K562 (cell line): ENCODE measurements around the gene ZNF785. TPM values are rescaled to one million over a fixed set of nuclear protein-coding genes. Genes with fewer than 3 reads are reported as not detected.

Experiments
- ATAC-seq: fragments of 200-7000 bp; cut with Tn5 transposase; 3 replicates; pipeline ENCODE4 v1.9.1; 2020; ENCODE audit warnings: moderate library complexity
- BruUV-seq: library from RNA; stranded (reverse); fragments of 400-500 nt; replicated peaks from 2 replicates; lab custom pipeline; 2021; lab: Mats Ljungman, UMichigan
- CTCF ChIA-PET: fragments of 300-600 bp; formaldehyde crosslinking; extraction: SDS; loops from one replicate; lab custom pipeline; 2021; ENCODE audit warnings: low intra/inter-chr PET ratio; lab: Yijun Ruan, JAX
- POLR2A ChIA-PET: fragments of 300-600, 350-650 bp; sonication (Branson Sonifier 250); formaldehyde crosslinking; extraction: SDS; loops from one replicate; lab custom pipeline; 2021; ENCODE audit warnings: antibody characterized with exemption, inconsistent platforms; lab: Yijun Ruan, JAX
- DNase-seq, 4 experiments: peaks; one replicate each; pipeline versions ENCODE4 v3.0.0 to v3.0.0-alpha.2; 2011 to 2018; ENCODE audit warnings: low spot score in 3 of 4, mixed read lengths in 3 of 4; ENCODE audit errors: extremely low read depth in 1 of 4
- FAIRE-seq: peaks from 2 replicates; lab custom pipeline; 2011; peaks lifted over from hg19 to GRCh38; lab: Jason Lieb, UNC
- H2AFZ ChIP-seq: 2 replicates; pipeline ENCODE4 v1.6.0; 2011; ENCODE audit warnings: low read depth, low read length, control low read depth, inconsistent platforms
- H3K27ac ChIP-seq: fragments of 200-600 bp; 3 replicates; pipeline ENCODE4 v1.8.0; 2011; ENCODE audit warnings: low read depth, mild to moderate bottlenecking, control low read depth, inconsistent platforms, low read length, moderate library complexity, mixed read lengths; ENCODE audit errors: extremely low read depth
- H3K27me3 ChIP-seq, 2 experiments: fragments of 300-600 bp in 1 of 2; 2 replicates in 1 of 2; 3 replicates in 1 of 2; pipeline versions ENCODE4 v1.6.0 to v1.8.0; 2011; ENCODE audit warnings: inconsistent platforms in 2 of 2, low read length in 2 of 2, mild to moderate bottlenecking in 1 of 2, mixed read lengths in 1 of 2, moderate library complexity in 1 of 2; ENCODE audit not compliant: control insufficient read depth in 2 of 2, insufficient read depth in 2 of 2
- H3K36me3 ChIP-seq: fragments of 300-600 bp; 3 replicates; pipeline ENCODE4 v1.8.0; 2011; ENCODE audit warnings: mild to moderate bottlenecking, low read length, inconsistent platforms; ENCODE audit not compliant: control insufficient read depth, insufficient read depth
- H3K4me1 ChIP-seq, 2 experiments: fragments of 200-600 bp in 1 of 2; replicated peaks in 1 of 2; 2 replicates in 1 of 2; 3 replicates in 1 of 2; pipeline versions ENCODE4 v1.5.1 to v1.8.0; 2011; ENCODE audit warnings: inconsistent platforms in 2 of 2, low read length in 2 of 2, mild to moderate bottlenecking in 1 of 2, mixed read lengths in 1 of 2, moderate library complexity in 1 of 2; ENCODE audit not compliant: control insufficient read depth in 2 of 2, insufficient read depth in 2 of 2
- H3K4me2 ChIP-seq: 2 replicates; pipeline ENCODE4 v1.6.1; 2011; ENCODE audit warnings: low read length, control low read depth, inconsistent platforms, mixed read lengths; ENCODE audit not compliant: insufficient read depth
- H3K4me3 ChIP-seq: fragments of 200-600 bp; sonication (generic), shearing (Covaris generic); 2 replicates; pipeline ENCODE4 v1.5.1; 2016; ENCODE audit warnings: control low read depth, inconsistent platforms
- H3K79me2 ChIP-seq: fragments of 200-600 bp; 3 replicates; pipeline ENCODE4 v1.8.0; 2011; ENCODE audit warnings: low read length, inconsistent platforms; ENCODE audit not compliant: control insufficient read depth, insufficient read depth
- H3K9ac ChIP-seq, 2 experiments: 2 replicates each; pipeline versions ENCODE4 v1.6.0 to v1.6.1; 2011; ENCODE audit warnings: low read depth in 2 of 2, low read length in 2 of 2, control low read depth in 1 of 2, inconsistent platforms in 1 of 2, mild to moderate bottlenecking in 1 of 2, mixed read lengths in 1 of 2; ENCODE audit not compliant: insufficient read depth in 1 of 2
- H3K9me1 ChIP-seq: one replicate; pipeline ENCODE4 v1.6.0; 2011; ENCODE audit warnings: inconsistent platforms, mild to moderate bottlenecking, low read length, moderate library complexity; ENCODE audit not compliant: control insufficient read depth, insufficient read depth
- H3K9me3 ChIP-seq: replicated peaks from 2 replicates; pipeline ENCODE4 v1.5.1; 2011; ENCODE audit warnings: low read depth, low read length, inconsistent platforms; ENCODE audit not compliant: control insufficient read depth, insufficient read depth
- H4K20me1 ChIP-seq: replicated peaks from 2 replicates; pipeline ENCODE4 v1.6.1; 2011; ENCODE audit warnings: low read length, inconsistent platforms, mixed read lengths; ENCODE audit not compliant: control insufficient read depth, insufficient read depth
- ARID2 ChIP-seq: fragments of 450-650 bp; IDR thresholded peaks from 2 replicates; pipeline ENCODE4 v1.6.1; 2017; ENCODE audit warnings: antibody characterized with exemption, mild to moderate bottlenecking
- HINFP ChIP-seq: fragments of 450-650 bp; conservative IDR thresholded peaks from 2 replicates; pipeline ENCODE4 v1.6.1; 2016; ENCODE audit warnings: missing genetic modification characterization, low read depth, mild to moderate bottlenecking, control low read depth, missing compliant biosample characterization
- HMG20B ChIP-seq: fragments of 250-450 bp; sonication (Bioruptor Pico); IDR thresholded peaks from 2 replicates; pipeline ENCODE4 v1.5.0; 2021; ENCODE audit warnings: mild to moderate bottlenecking
- MBD2 ChIP-seq: sonication (generic); IDR thresholded peaks from 2 replicates; pipeline ENCODE4 v1.6.1; 2016; ENCODE audit warnings: low read depth, borderline replicate concordance
- MED1 ChIP-seq: sonication (generic); formaldehyde crosslinking; IDR thresholded peaks from 2 replicates; pipeline ENCODE4 v1.8.1; 2023; ENCODE audit warnings: missing genetic modification reagents, borderline replicate concordance
- PTRF ChIP-seq: fragments of 450-650 bp; IDR thresholded peaks from 2 replicates; pipeline ENCODE4 v1.6.1; 2016; ENCODE audit warnings: mild to moderate bottlenecking, missing genetic modification characterization, missing compliant biosample characterization
- SRF ChIP-seq, 2 experiments: fragments of 250-450, 450-650 bp in 1 of 2; sonication (Bioruptor Pico) in 1 of 2; sonication (generic) in 1 of 2; formaldehyde crosslinking; IDR thresholded peaks; 2 replicates each; pipeline versions ENCODE4 v1.5.0 to v1.5.1; 2020 to 2022; ENCODE audit warnings: mild to moderate bottlenecking in 1 of 2, missing genetic modification reagents in 1 of 2
- TAF9B ChIP-seq: fragments of 450-650 bp; IDR thresholded peaks from 2 replicates; pipeline ENCODE4 v1.6.1; 2018; ENCODE audit warnings: mild to moderate bottlenecking; ENCODE audit not compliant: partially characterized antibody
- ZC3H8 ChIP-seq: fragments of 450-650 bp; IDR thresholded peaks from 2 replicates; pipeline ENCODE4 v1.6.1; 2017
- ZNF124 ChIP-seq: sonication (generic); formaldehyde crosslinking; IDR thresholded peaks from 2 replicates; pipeline ENCODE4 v1.8.1; 2022; ENCODE audit warnings: missing genetic modification reagents
- ZNF143 ChIP-seq: sonication (generic); formaldehyde crosslinking; IDR thresholded peaks from 2 replicates; pipeline ENCODE4 v1.9.0; 2022; ENCODE audit warnings: mild to moderate bottlenecking, missing genetic modification reagents
- ZNF165 ChIP-seq: fragments of 250-450 bp; sonication (Bioruptor Pico); IDR thresholded peaks from 2 replicates; pipeline ENCODE4 v1.4.0; 2020; ENCODE audit warnings: borderline replicate concordance
- ZNF431 ChIP-seq: sonication (generic); formaldehyde crosslinking; IDR thresholded peaks from 2 replicates; pipeline ENCODE4 v1.8.0; 2022; ENCODE audit warnings: mild to moderate bottlenecking, missing genetic modification reagents
- ZNF584 ChIP-seq: fragments of 200-800 bp; sonication (Bioruptor generic); IDR thresholded peaks from 2 replicates; pipeline ENCODE4 v1.6.1; 2016; ENCODE audit warnings: low read depth, mild to moderate bottlenecking, missing genetic modification characterization, missing compliant biosample characterization
- WGBS: fragments of 100-300 bp; shearing (Covaris generic); methylation state at CpG from one replicate; pipeline ENCODE4 v1.1.6; 2016; ENCODE audit warnings: low coverage, mixed read lengths; ENCODE audit not compliant: insufficient coverage; ENCODE audit errors: missing lambda C conversion rate; 5-methylcytosine and 5-hydroxymethylcytosine counted together
- in situ Hi-C: fragments of 300-500 bp; cut with MboI; formaldehyde crosslinking; loops from 4 replicates; pipeline ENCODE4 v1.15.0; 2018; ENCODE audit warnings: inconsistent platforms, mixed read lengths
- intact Hi-C: fragments of 100-400 bp; cut with micrococcal nuclease; formaldehyde crosslinking; loops from 2 replicates; pipeline ENCODE4 v1.14.2; 2022
- polyA plus RNA-seq, 8 experiments: library from polyadenylated mRNA; depleted of rRNA in 4 of 8; stranded (reverse) in 5 of 8; unstranded in 3 of 8; fragments of >200 nt; fragmentation: Nextera tagmentation in 2 of 8; fragmentation: Illumina TruSeq in 1 of 8; extraction: Ambion mirVana in 2 of 8; extraction: Trizol in 1 of 8; gene quantifications; 2 replicates each; pipeline versions ENCODE4 v1.2.1 to v1.2.3, GENCODE V29; 2011 to 2014; ENCODE audit warnings: inconsistent platforms in 1 of 8, missing spikeins in 1 of 8
- total RNA-seq, 7 experiments: library from RNA; depleted of rRNA in 6 of 7; stranded (reverse); fragments of >200 nt in 6 of 7; fragmentation: Illumina TruSeq in 2 of 7; extraction: Trizol in 2 of 7; gene quantifications; 2 replicates each; pipeline versions ENCODE4 v1.2.1 to v1.2.3, GENCODE V29; 2011 to 2021; ENCODE audit warnings: low replicate concordance in 1 of 7

ZNF785 gene
- total and polyA plus RNA-seq, 9 of the 15 experiments (the other 6 are each of a cell fraction or from before 2014, with no cell fraction given) = 0.64 to 11.0 (median 6.4) TPM

DNA sequence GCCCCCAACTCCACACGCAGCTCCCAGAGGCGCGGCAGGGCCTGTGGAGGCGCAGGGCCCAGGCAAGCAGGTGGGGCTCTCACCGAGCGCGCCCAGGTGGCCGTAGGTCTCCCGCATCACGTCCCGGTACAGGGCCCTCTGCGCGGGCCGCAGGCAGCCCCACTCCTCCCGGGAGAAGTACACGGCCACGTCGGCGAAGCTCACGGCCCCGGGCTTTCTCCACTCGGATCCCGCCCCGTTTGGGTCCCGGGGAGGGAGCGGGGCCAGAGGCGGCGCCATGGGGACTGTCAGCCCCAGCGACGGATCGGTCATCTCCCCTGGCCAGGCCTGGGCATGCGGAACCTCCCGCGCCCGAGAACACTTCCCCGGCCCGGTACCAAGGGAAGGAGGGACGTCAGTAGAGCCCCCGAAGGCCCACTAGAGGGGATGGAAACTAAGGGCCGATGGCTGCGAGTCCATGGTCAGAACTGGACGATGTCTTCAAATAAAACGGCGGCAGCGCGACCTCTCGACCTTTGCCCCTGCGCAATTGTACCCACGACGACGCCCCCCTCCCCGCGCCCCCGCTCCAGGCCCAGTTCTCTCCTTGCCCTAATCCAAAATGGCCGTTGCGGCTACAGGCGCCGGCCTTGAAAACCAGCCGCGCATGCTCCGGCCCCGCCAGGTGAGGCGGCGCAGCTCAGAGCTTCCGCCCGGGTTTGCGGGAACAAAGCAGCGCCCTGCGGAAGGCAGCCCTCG, 51.0 kb downstream of the ZNF785 start, which contains the start of gene ZNF747 (continued):
- TF ChIP-seq MBD2 = peak; percentile 78
- TF ChIP-seq ZNF143 (CRISPR knock-in tag) = 0 out of 2 replicates have a peak, but pooled peaks have one; percentile 35
- TF ChIP-seq PTRF (tag) = no peak

DNA sequence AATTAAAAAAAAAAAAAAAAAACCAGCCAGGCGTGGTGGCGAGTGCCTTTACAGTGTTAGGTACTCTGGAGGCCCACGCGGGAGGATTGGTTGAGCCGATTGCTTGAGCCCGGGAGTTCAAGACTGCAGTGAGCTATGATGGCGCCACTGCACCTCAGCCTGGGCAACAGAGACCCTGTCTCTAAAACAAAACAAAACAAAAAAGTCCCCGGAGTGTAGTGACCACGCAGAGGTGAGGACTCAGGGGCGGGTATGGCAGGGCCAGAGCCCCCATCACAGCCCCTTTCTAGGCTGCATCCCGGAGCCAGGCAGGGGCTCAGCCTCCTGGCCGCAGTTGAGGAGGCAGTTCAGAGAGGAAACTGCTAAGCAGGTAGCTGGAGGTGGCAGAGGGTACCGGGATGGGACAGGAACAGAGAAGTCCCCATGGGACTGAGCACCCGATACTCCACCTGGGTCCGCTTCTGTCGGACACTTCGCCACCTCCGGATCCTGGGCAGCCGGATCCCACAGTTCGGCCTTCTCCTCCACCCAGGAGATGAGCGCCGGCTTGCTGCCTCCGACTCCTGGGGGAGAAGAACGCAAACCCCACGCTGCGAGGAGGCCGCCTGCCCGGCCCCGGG, 51.6 kb downstream of the ZNF785 start:
- H3K27me3 ChIP-seq = no peaks in the 10 kb centered on the region
- H3K4me1 ChIP-seq = peaks cover 10 to 50% of the 10 kb centered on the region in 2 experiments; a peak in 4 of 5 replicates
- peak overlapping the region; percentile 88 to 91 for H3K9ac ChIP-seq
- no peak for FAIRE-seq
- peak overlapping the region; percentile 96; the same call in 2 of the 3 replicates for H3K27ac ChIP-seq
- no TSS peak for BruUV-seq
- no peaks in the 10 kb centered on the region; the same call in 2 of the 3 replicates for H3K36me3 ChIP-seq
- H3K4me2 ChIP-seq = peak overlapping the region; percentile 97
- intact Hi-C loops (loop anchor here (2.0 to 10.0 kb wide), 2 partner anchors 87 to 161 kb away; partner anchors contain the start of gene SRCAP), in situ Hi-C loops (no loop called here)
- H4K20me1 ChIP-seq = no peaks in the 10 kb centered on the region
- no peaks in the 10 kb centered on the region for H3K9me3 ChIP-seq
- POLR2A ChIA-PET = interaction anchor here (0.5 to 4.0 kb wide), 8 partner anchors 15 to 160 kb away, joined by 3 to 31 read pairs (median 3); partner anchors contain the start of gene ZNF764
- H2AFZ ChIP-seq = peak overlapping the region; percentile 98
- WGBS = 53% methylated on average over 17 of the region's 29 CpGs
- DNase-seq = peak in 1 of 4 experiments; percentile 27
- H3K79me2 ChIP-seq = peaks cover 36% of the 10 kb centered on the region
- CTCF ChIA-PET = interaction anchor here (0.8 kb wide), 1 partner anchor 95 kb away, joined by 3 read pairs; no protein-coding TSS in a partner anchor
- no peak for ATAC-seq
- no peaks in the 10 kb centered on the region for H3K9me1 ChIP-seq
- peak overlapping the region; percentile 49 for H3K4me3 ChIP-seq
- TF ChIP-seq HMG20B = no peak
- no peak for TF ChIP-seq ZNF584
- peak; percentile 67 for TF ChIP-seq HINFP (tag)
- TF ChIP-seq ZNF431 (CRISPR knock-in tag) = no peak
- TF ChIP-seq MED1 (CRISPR knock-in tag) = no peak
- no peak for TF ChIP-seq ZC3H8
- no peak for TF ChIP-seq TAF9B
- TF ChIP-seq SRF (CRISPR knock-in tag; IDR thresholded peaks at IDR 0.05) = 0 out of 4 replicates have a peak, but pooled peaks of 1 of the 2 experiments have one; percentile 22
- peak; percentile 75; the same call in 1 of the 2 replicates for TF ChIP-seq ZNF124 (CRISPR knock-in tag)
- TF ChIP-seq ARID2 = no peak
- TF ChIP-seq ZNF165 = no peak
